K562 (cell line): ENCODE data around the gene PUS10. TPM values are rescaled to one million over a fixed set of nuclear protein-coding genes. Genes with fewer than 3 reads are reported as not detected.

Experiments
- ATAC-seq: fragments of 200-7000 bp; cut with Tn5 transposase; 3 replicates; pipeline ENCODE4 v1.9.1; 2020; ENCODE audit warnings: moderate library complexity
- Bru-seq: library from RNA; stranded (reverse); fragments of 400-500 nt; gene quantifications from one replicate; lab custom pipeline; 2021; lab: Mats Ljungman, UMichigan
- BruChase-seq, 2 experiments: library from RNA; stranded (reverse); fragments of 400-500 nt; gene quantifications; one replicate each; lab custom pipeline; 2021; lab: Mats Ljungman, UMichigan
- BruUV-seq: library from RNA; stranded (reverse); fragments of 400-500 nt; replicated peaks from 2 replicates; lab custom pipeline; 2021; lab: Mats Ljungman, UMichigan
- CTCF ChIA-PET: fragments of 300-600 bp; formaldehyde crosslinking; extraction: SDS; loops from one replicate; lab custom pipeline; 2021; ENCODE audit warnings: low intra/inter-chr PET ratio; lab: Yijun Ruan, JAX
- POLR2A ChIA-PET: fragments of 300-600, 350-650 bp; sonication (Branson Sonifier 250); formaldehyde crosslinking; extraction: SDS; loops from one replicate; lab custom pipeline; 2021; ENCODE audit warnings: antibody characterized with exemption, inconsistent platforms; lab: Yijun Ruan, JAX
- DNase-seq, 4 experiments: peaks; one replicate each; pipeline versions ENCODE4 v3.0.0 to v3.0.0-alpha.2; 2011 to 2018; ENCODE audit warnings: low spot score in 3 of 4, mixed read lengths in 3 of 4; ENCODE audit errors: extremely low read depth in 1 of 4
- FAIRE-seq: peaks from 2 replicates; lab custom pipeline; 2011; peaks lifted over from hg19 to GRCh38; lab: Jason Lieb, UNC
- H2AFZ ChIP-seq: 2 replicates; pipeline ENCODE4 v1.6.0; 2011; ENCODE audit warnings: low read depth, low read length, control low read depth, inconsistent platforms
- H3K27ac ChIP-seq: fragments of 200-600 bp; 3 replicates; pipeline ENCODE4 v1.8.0; 2011; ENCODE audit warnings: low read depth, mild to moderate bottlenecking, control low read depth, inconsistent platforms, low read length, moderate library complexity, mixed read lengths; ENCODE audit errors: extremely low read depth
- H3K27me3 ChIP-seq, 2 experiments: fragments of 300-600 bp in 1 of 2; 2 replicates in 1 of 2; 3 replicates in 1 of 2; pipeline versions ENCODE4 v1.6.0 to v1.8.0; 2011; ENCODE audit warnings: inconsistent platforms in 2 of 2, low read length in 2 of 2, mild to moderate bottlenecking in 1 of 2, mixed read lengths in 1 of 2, moderate library complexity in 1 of 2; ENCODE audit not compliant: control insufficient read depth in 2 of 2, insufficient read depth in 2 of 2
- H3K36me3 ChIP-seq: fragments of 300-600 bp; 3 replicates; pipeline ENCODE4 v1.8.0; 2011; ENCODE audit warnings: mild to moderate bottlenecking, low read length, inconsistent platforms; ENCODE audit not compliant: control insufficient read depth, insufficient read depth
- H3K4me1 ChIP-seq, 2 experiments: fragments of 200-600 bp in 1 of 2; replicated peaks in 1 of 2; 2 replicates in 1 of 2; 3 replicates in 1 of 2; pipeline versions ENCODE4 v1.5.1 to v1.8.0; 2011; ENCODE audit warnings: inconsistent platforms in 2 of 2, low read length in 2 of 2, mild to moderate bottlenecking in 1 of 2, mixed read lengths in 1 of 2, moderate library complexity in 1 of 2; ENCODE audit not compliant: control insufficient read depth in 2 of 2, insufficient read depth in 2 of 2
- H3K4me2 ChIP-seq: 2 replicates; pipeline ENCODE4 v1.6.1; 2011; ENCODE audit warnings: low read length, control low read depth, inconsistent platforms, mixed read lengths; ENCODE audit not compliant: insufficient read depth
- H3K4me3 ChIP-seq: fragments of 200-600 bp; sonication (generic), shearing (Covaris generic); 2 replicates; pipeline ENCODE4 v1.5.1; 2016; ENCODE audit warnings: control low read depth, inconsistent platforms
- H3K79me2 ChIP-seq: fragments of 200-600 bp; 3 replicates; pipeline ENCODE4 v1.8.0; 2011; ENCODE audit warnings: low read length, inconsistent platforms; ENCODE audit not compliant: control insufficient read depth, insufficient read depth
- H3K9ac ChIP-seq, 2 experiments: 2 replicates each; pipeline versions ENCODE4 v1.6.0 to v1.6.1; 2011; ENCODE audit warnings: low read depth in 2 of 2, low read length in 2 of 2, control low read depth in 1 of 2, inconsistent platforms in 1 of 2, mild to moderate bottlenecking in 1 of 2, mixed read lengths in 1 of 2; ENCODE audit not compliant: insufficient read depth in 1 of 2
- H3K9me1 ChIP-seq: one replicate; pipeline ENCODE4 v1.6.0; 2011; ENCODE audit warnings: inconsistent platforms, mild to moderate bottlenecking, low read length, moderate library complexity; ENCODE audit not compliant: control insufficient read depth, insufficient read depth
- H3K9me3 ChIP-seq: replicated peaks from 2 replicates; pipeline ENCODE4 v1.5.1; 2011; ENCODE audit warnings: low read depth, low read length, inconsistent platforms; ENCODE audit not compliant: control insufficient read depth, insufficient read depth
- H4K20me1 ChIP-seq: replicated peaks from 2 replicates; pipeline ENCODE4 v1.6.1; 2011; ENCODE audit warnings: low read length, inconsistent platforms, mixed read lengths; ENCODE audit not compliant: control insufficient read depth, insufficient read depth
- BCL6 ChIP-seq: fragments of 250-450 bp; sonication (Bioruptor Pico); IDR thresholded peaks from 2 replicates; pipeline ENCODE4 v1.4.0; 2020
- BMI1 ChIP-seq: fragments of 150-350 bp; IDR thresholded peaks from 2 replicates; pipeline ENCODE4 v1.6.1; 2014; ENCODE audit warnings: low read length
- CHCHD3 ChIP-seq: fragments of 250-450 bp; sonication (Bioruptor Pico); IDR thresholded peaks from 2 replicates; pipeline ENCODE4 v2.1.2; 2022; ENCODE audit warnings: mild to moderate bottlenecking
- CHD2 ChIP-seq: IDR thresholded peaks from 2 replicates; pipeline ENCODE4 v1.6.1; 2011; ENCODE audit warnings: low read depth, low read length
- E2F3 ChIP-seq: fragments of 250-450 bp; sonication (Bioruptor Pico); IDR thresholded peaks from 2 replicates; pipeline ENCODE4 v1.4.0; 2020; ENCODE audit warnings: mild to moderate bottlenecking
- GABPB2 ChIP-seq: fragments of 250-450 bp; sonication (Bioruptor Pico); conservative IDR thresholded peaks from 2 replicates; pipeline ENCODE4 v1.5.1; 2021; ENCODE audit warnings: mild to moderate bottlenecking
- GTF2F1 ChIP-seq: IDR thresholded peaks from 2 replicates; pipeline ENCODE4 v1.6.1; 2011; ENCODE audit warnings: low read depth, low read length, improper control_type of control experiment
- NFYB ChIP-seq: IDR thresholded peaks from 2 replicates; pipeline ENCODE4 v1.6.1; 2011; ENCODE audit warnings: mild to moderate bottlenecking, moderate library complexity; ENCODE audit not compliant: insufficient read length; ENCODE audit errors: extremely low read depth
- SP1 ChIP-seq: sonication (generic); formaldehyde crosslinking; IDR thresholded peaks from 2 replicates; pipeline ENCODE4 v1.8.1; 2022; ENCODE audit warnings: mild to moderate bottlenecking, missing genetic modification reagents
- SREBF2 ChIP-seq: sonication (generic); formaldehyde crosslinking; IDR thresholded peaks from 2 replicates; pipeline ENCODE4 v1.4.0; 2020; ENCODE audit warnings: mild to moderate bottlenecking, missing genetic modification reagents
- TRIM24 ChIP-seq, 2 experiments: fragments of 450-650 bp; IDR thresholded peaks; 2 replicates each; pipeline ENCODE4 v1.6.1; 2016
- ZBTB8A ChIP-seq: fragments of 450-650 bp; IDR thresholded peaks from 2 replicates; pipeline ENCODE4 v1.6.1; 2018; ENCODE audit warnings: mild to moderate bottlenecking, moderate library complexity; ENCODE audit not compliant: partially characterized antibody
- ZNF23 ChIP-seq: fragments of 250-450 bp; sonication (Bioruptor Pico); IDR thresholded peaks from 2 replicates; pipeline ENCODE4 v1.4.0; 2020; ENCODE audit warnings: mild to moderate bottlenecking
- ZNF232 ChIP-seq: sonication (generic); formaldehyde crosslinking; IDR thresholded peaks from 2 replicates; pipeline ENCODE4 v1.8.0; 2022; ENCODE audit warnings: mild to moderate bottlenecking, missing genetic modification reagents
- ZNF830 ChIP-seq: fragments of 250-450 bp; sonication (Bioruptor Pico); IDR thresholded peaks from 2 replicates; pipeline ENCODE4 v1.5.0; 2021; ENCODE audit warnings: mild to moderate bottlenecking
- WGBS: fragments of 100-300 bp; shearing (Covaris generic); methylation state at CpG from one replicate; pipeline ENCODE4 v1.1.6; 2016; ENCODE audit warnings: low coverage, mixed read lengths; ENCODE audit not compliant: insufficient coverage; ENCODE audit errors: missing lambda C conversion rate; 5-methylcytosine and 5-hydroxymethylcytosine counted together
- in situ Hi-C: fragments of 300-500 bp; cut with MboI; formaldehyde crosslinking; loops from 4 replicates; pipeline ENCODE4 v1.15.0; 2018; ENCODE audit warnings: inconsistent platforms, mixed read lengths
- intact Hi-C: fragments of 100-400 bp; cut with micrococcal nuclease; formaldehyde crosslinking; loops from 2 replicates; pipeline ENCODE4 v1.14.2; 2022
- long read RNA-seq, 3 experiments: library from polyadenylated mRNA in 2 of 3; library from RNA in 1 of 3; unstranded in 2 of 3; stranded (forward) in 1 of 3; transcript quantifications; one replicate each; pipeline ENCODE4 v2.0.0, GENCODE V29; 2019 to 2022
- polyA minus RNA-seq, 3 experiments: library from RNA; depleted of rRNA, polyadenylated mRNA; stranded (reverse); fragments of >200 nt; gene quantifications; 2 replicates each; pipeline ENCODE4 v1.2.3, GENCODE V29; 2011
- polyA plus RNA-seq, 8 experiments: library from polyadenylated mRNA; depleted of rRNA in 4 of 8; stranded (reverse) in 5 of 8; unstranded in 3 of 8; fragments of >200 nt; fragmentation: Nextera tagmentation in 2 of 8; fragmentation: Illumina TruSeq in 1 of 8; extraction: Ambion mirVana in 2 of 8; extraction: Trizol in 1 of 8; gene quantifications; 2 replicates each; pipeline versions ENCODE4 v1.2.1 to v1.2.3, GENCODE V29; 2011 to 2014; ENCODE audit warnings: inconsistent platforms in 1 of 8, missing spikeins in 1 of 8
- total RNA-seq, 7 experiments: library from RNA; depleted of rRNA in 6 of 7; stranded (reverse); fragments of >200 nt in 6 of 7; fragmentation: Illumina TruSeq in 2 of 7; extraction: Trizol in 2 of 7; gene quantifications; 2 replicates each; pipeline versions ENCODE4 v1.2.1 to v1.2.3, GENCODE V29; 2011 to 2021; ENCODE audit warnings: low replicate concordance in 1 of 7
- TF ChIP-seq, protein P1 (sequence below): fragments of 450-650 bp; formaldehyde crosslinking; IDR thresholded peaks from 2 replicates; pipeline ENCODE4 v1.4.0; 2020; ENCODE audit warnings: mild to moderate bottlenecking, moderate library complexity

The PUS10 gene, protein sequence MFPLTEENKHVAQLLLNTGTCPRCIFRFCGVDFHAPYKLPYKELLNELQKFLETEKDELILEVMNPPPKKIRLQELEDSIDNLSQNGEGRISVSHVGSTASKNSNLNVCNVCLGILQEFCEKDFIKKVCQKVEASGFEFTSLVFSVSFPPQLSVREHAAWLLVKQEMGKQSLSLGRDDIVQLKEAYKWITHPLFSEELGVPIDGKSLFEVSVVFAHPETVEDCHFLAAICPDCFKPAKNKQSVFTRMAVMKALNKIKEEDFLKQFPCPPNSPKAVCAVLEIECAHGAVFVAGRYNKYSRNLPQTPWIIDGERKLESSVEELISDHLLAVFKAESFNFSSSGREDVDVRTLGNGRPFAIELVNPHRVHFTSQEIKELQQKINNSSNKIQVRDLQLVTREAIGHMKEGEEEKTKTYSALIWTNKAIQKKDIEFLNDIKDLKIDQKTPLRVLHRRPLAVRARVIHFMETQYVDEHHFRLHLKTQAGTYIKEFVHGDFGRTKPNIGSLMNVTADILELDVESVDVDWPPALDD
- 9.4 and 20.5 TPM in 2 replicates for total RNA-seq (2011; cell fraction: chromatin; rRNA removed; ENCODE audit: low replicate concordance)
- 5.3 and 6.7 TPM in 2 replicates for total RNA-seq (2011; cell fraction: nucleolus; rRNA removed)
- 9.1 and 12.9 TPM in 2 replicates for total RNA-seq (2011; cell fraction: nucleoplasm; rRNA removed)
- total RNA-seq (2014; rRNA removed) (5.0 and 7.3 TPM in 2 replicates), total RNA-seq (2014; rRNA removed; fragmentation: Illumina TruSeq; extraction: Trizol) (10.7 and 11.9 TPM in 2 replicates), total RNA-seq (2015; rRNA removed; fragmentation: Illumina TruSeq; extraction: Trizol) (6.4 and 7.6 TPM in 2 replicates), total RNA-seq (2021) (6.6 TPM in 2 replicates), polyA plus RNA-seq (2011; rRNA removed) (8.2 and 9.6 TPM in 2 replicates), polyA plus RNA-seq (2014; fragmentation: Illumina TruSeq; extraction: Trizol) (8.0 and 9.7 TPM in 2 replicates), polyA plus RNA-seq (2014; fragmentation: Nextera tagmentation; extraction: Ambion mirVana) (10 to 100 TPM in 1 of 2 experiments, 1 to 10 TPM in 1; 7.3 to 10.1 TPM), polyA plus RNA-seq (2014; rRNA removed) (5.0 and 5.1 TPM in 2 replicates), polyA minus RNA-seq (2011; rRNA and poly(A)+ RNA removed) (12.3 and 15.1 TPM in 2 replicates), Bru-seq, nascent RNA (percentile 57 among the genes with signal in this experiment), BruChase-seq, experiment 1, labeled RNA remaining after a 2-hour chase (percentile 62 among the genes with signal in this experiment), BruChase-seq, experiment 2, labeled RNA remaining after a 6-hour chase (percentile 60 among the genes with signal in this experiment)
- 1.9 and 4.7 TPM in 2 replicates for polyA plus RNA-seq (2011; cell fraction: cytosol; rRNA removed)
- 5.1 and 9.7 TPM in 2 replicates for polyA plus RNA-seq (2011; cell fraction: nucleus; rRNA removed)
- 6.9 and 7.6 TPM in 2 replicates for polyA plus RNA-seq (2012)
- polyA minus RNA-seq (2011; cell fraction: cytosol; rRNA and poly(A)+ RNA removed): 3.1 and 4.1 TPM in 2 replicates
- 7.4 and 14.7 TPM in 2 replicates for polyA minus RNA-seq (2011; cell fraction: nucleus; rRNA and poly(A)+ RNA removed)
- long read RNA-seq, experiment 1, partial matches to known transcripts: 1 of 12 reads
- long read RNA-seq, experiment 1, other reads (novel, unspliced or antisense): 9 of 12 reads
- long read RNA-seq, experiment 2, partial matches to known transcripts: 1 of 2 reads
- long read RNA-seq, experiment 2, other reads (novel, unspliced or antisense): 1 of 2 reads
- long read RNA-seq, experiment 3, partial matches to known transcripts: 0 of 5 reads
- long read RNA-seq, experiment 3, other reads (novel, unspliced or antisense): 5 of 5 reads

DNA sequence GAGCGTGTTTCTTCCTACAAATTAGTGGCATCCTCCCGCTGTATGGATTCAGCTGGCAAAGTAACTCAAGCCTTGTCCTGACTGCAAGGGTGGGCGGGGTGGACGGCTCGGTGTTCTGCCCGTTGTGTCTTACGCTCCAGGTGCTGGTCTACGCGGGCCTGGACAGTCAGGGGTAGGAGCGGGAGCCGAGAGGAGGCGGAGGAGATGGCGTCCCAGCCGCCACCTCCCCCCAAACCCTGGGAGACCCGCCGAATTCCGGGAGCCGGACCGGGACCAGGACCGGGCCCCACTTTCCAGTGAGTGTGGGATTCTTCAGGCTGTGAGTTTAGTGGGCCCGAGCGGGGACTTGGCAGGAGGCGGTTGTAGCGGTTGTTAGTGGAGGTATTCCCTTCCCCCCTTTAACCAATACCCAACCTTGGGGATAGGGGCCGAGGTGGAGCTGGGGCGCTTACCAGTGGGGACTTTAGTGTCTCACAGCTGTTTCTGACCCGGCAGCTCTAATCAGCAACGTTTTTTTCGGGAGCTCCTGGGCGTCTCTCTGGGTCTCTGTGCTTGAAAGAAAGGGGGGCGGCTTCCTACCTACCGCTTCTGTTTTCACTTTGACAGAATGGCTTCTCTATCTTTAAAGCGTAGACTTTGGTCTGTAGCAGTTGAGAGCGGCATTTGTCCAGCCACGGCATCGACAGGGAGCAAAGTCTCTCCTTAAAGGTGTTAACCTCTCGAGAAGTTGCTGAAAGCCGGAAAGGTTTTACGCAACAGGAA is at the start of gene PUS10, which contains the start of gene PEX13:
Gene PUS10, minus strand, starts transcription at position 700 of the 762 bp plus-strand sequence. CDS start 6,365 bp downstream, outside the sequence.
Gene PEX13, plus strand, starts transcription at position 165 of the 762 bp plus-strand sequence. Its CDS starts 40 bp downstream, at position 205.
- peak within 1 kb of the TSS; percentile 100 for H2AFZ ChIP-seq
- H3K9me1 ChIP-seq: no peaks in the 10 kb centered on the region
- POLR2A ChIA-PET: interaction anchor here (0.6 to 1.8 kb wide), 8 partner anchors 15 to 663 kb away, joined by 3 to 5 read pairs (median 3); no protein-coding TSS in a partner anchor
- no peaks in the 10 kb centered on the region for H3K27me3 ChIP-seq
- H3K79me2 ChIP-seq: peaks cover 54% of the 10 kb centered on the region
- under 1% methylated on average over 37 of the region's 39 CpGs for WGBS
- peak within 1 kb of the TSS; percentile 98 for H3K4me2 ChIP-seq
- peak within 1 kb of the TSS; percentile 99 for H3K27ac ChIP-seq
- H4K20me1 ChIP-seq: no peaks in the 10 kb centered on the region
- BruUV-seq: TSS peak; percentile 54
- H3K36me3 ChIP-seq: peaks cover 13% of the 10 kb centered on the region; the same call in 1 of the 3 replicates
- intact Hi-C loops: loop anchor here (1.0 to 5.0 kb wide), 3 partner anchors 26 to 160 kb away; partner anchors contain the start of gene SANBR
- ATAC-seq (peak; percentile 96), FAIRE-seq (peak; percentile 79), DNase-seq (peak; percentile 80 to 86 (median 83))
- peak within 1 kb of the TSS; percentile 94 to 97 for H3K9ac ChIP-seq
- peaks cover 0 to 4% of the 10 kb centered on the region in 2 experiments; a peak in 2 of 5 replicates for H3K4me1 ChIP-seq
- no peaks in the 10 kb centered on the region for H3K9me3 ChIP-seq
- H3K4me3 ChIP-seq: peak within 1 kb of the TSS; percentile 90
- CTCF ChIA-PET: no interaction called here
- in situ Hi-C loops: no loop called here
- no peak for TF ChIP-seq SP1 (CRISPR knock-in tag)
- TF ChIP-seq SREBF2 (CRISPR knock-in tag): no peak
- no peak for TF ChIP-seq BMI1
- no peak for TF ChIP-seq GABPB2 (CRISPR knock-in tag)
- no peak for TF ChIP-seq E2F3
- no peak for TF ChIP-seq ZBTB8A
- peak; percentile 48; the same call in 1 of the 2 replicates for TF ChIP-seq CHCHD3
- no peak for TF ChIP-seq GTF2F1
- 0 out of 2 replicates have a peak, but pooled peaks have one; percentile 14 for TF ChIP-seq ZNF232 (CRISPR knock-in tag)
- TF ChIP-seq, protein P1, sequence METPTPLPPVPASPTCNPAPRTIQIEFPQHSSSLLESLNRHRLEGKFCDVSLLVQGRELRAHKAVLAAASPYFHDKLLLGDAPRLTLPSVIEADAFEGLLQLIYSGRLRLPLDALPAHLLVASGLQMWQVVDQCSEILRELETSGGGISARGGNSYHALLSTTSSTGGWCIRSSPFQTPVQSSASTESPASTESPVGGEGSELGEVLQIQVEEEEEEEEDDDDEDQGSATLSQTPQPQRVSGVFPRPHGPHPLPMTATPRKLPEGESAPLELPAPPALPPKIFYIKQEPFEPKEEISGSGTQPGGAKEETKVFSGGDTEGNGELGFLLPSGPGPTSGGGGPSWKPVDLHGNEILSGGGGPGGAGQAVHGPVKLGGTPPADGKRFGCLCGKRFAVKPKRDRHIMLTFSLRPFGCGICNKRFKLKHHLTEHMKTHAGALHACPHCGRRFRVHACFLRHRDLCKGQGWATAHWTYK (CRISPR knock-in tag): no peak
- TF ChIP-seq BCL6 (CRISPR knock-in tag): no peak
- no peak for TF ChIP-seq NFYB
- 0 out of 2 replicates have a peak, but pooled peaks have one; percentile 1 for TF ChIP-seq CHD2
- TF ChIP-seq TRIM24 (IDR thresholded peaks at IDR 0.05): no peak
- no peak for TF ChIP-seq ZNF23 (CRISPR knock-in tag)
- no peak for TF ChIP-seq ZNF830 (CRISPR knock-in tag)
